Hindlimb muscle (tissue), 1 donor: Measurements from ENCODE around the gene SNTG2. TPM values are rescaled to one million over a fixed set of nuclear protein-coding genes. Genes with fewer than 3 reads are reported as not detected.
A peak's percentile ranks its signal among the peaks of the same experiment; 100 is the strongest.
"Not testable (repeated sequence)": the region's sequence is repeated elsewhere in the genome, so short reads cannot be mapped to it uniquely, and the experiment has no call there.

Experiments
- DNase-seq: peaks from one replicate; pipeline ENCODE4 v3.0.0-alpha.2; 2013
- polyA plus RNA-seq: library from polyadenylated mRNA; unstranded; fragments of 120-200 nt; gene quantifications from one replicate; pipeline ENCODE4 v1.2.1, GENCODE V29; 2013; ENCODE audit not compliant: insufficient read length

SNTG2 gene
- polyA plus RNA-seq, 1 donor, result not detected

DNA sequence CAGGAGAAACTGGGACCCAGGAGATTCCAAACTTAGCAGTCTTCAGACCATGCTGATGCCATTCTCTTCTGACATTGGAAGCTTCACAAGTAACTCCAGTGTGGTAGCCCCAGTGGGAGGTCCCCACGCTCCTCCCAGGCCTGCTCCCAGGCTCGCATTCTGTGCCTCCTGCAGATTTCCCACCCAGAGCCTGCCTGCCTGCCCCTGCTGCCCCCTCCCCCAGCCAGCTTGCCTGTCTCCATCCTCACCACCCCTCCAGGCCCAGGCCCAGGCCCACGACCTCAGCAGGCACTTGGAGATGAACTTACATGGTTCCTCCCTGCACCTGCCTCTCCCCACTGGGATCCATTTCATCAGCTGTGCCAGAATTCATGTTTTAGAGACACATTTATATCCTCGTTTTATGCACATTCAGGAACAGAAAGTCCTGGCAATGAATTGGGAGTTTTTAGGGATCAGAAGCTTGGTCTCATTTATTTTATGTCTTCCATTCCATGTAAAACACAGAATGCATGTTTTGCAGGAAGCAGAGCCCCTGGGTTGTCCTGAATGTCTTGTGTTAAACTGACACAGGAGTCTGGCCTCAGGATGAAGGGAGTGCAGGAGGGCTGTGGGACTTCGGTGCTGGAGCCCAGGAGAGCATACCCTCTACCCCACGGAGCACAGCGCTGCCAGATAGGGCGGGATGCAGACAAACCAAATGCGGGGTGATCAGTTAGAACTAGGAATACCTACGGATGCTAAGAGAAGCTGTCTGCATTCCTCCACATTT lies 150.5 kb downstream of the SNTG2 start:
- no peak for DNase-seq

DNA sequence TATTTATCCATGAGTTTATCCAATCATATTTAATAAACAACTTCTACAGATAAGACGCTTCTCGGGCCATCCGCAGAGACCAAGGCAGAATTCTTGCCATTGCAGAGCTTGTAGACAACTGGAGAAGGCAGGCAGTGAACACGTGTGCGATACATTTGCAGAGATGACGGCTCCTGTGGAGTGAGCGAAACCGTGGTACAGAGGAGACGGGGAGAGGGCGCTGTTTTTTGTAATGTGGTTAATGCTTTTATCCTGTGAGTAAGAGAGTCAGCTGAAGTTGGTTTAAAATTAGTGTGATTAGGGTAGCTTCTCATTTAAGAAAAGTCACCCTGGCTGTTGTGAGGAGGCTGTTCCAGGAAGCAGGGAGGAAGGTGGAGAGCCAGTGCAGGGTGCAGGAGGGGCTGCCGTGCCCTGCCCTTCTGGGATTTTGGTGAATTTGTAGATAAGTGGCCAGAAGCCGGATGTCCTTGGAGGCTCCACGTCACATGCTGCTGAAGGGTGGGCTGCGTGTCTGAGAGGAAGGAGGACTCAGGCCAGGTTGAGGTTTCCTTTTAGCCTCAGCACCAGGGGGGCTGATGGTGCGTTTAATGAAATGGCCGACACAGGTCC lies 151.4 kb downstream of the SNTG2 start:
- DNase-seq, result no peak

DNA sequence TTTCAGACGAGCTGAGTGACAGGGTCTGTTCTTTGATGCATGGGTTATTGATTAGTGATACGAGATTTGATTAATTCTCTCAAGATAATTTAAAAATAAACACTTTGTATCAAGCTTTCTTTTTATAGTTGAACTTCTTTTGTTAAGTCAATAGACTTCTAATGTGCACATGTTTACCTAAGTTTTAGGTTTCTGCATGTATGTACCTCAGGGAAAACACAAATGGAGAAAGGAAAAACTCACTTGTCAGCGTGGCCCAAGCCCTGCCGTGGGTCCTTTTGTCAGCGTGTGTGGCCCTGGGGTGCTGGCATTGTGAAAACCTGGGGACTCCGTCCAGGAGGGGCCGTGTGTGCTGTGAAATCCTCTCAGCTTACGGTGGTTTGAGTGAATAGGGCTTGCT lies 153.7 kb downstream of the SNTG2 start:
- no peak for DNase-seq

DNA sequence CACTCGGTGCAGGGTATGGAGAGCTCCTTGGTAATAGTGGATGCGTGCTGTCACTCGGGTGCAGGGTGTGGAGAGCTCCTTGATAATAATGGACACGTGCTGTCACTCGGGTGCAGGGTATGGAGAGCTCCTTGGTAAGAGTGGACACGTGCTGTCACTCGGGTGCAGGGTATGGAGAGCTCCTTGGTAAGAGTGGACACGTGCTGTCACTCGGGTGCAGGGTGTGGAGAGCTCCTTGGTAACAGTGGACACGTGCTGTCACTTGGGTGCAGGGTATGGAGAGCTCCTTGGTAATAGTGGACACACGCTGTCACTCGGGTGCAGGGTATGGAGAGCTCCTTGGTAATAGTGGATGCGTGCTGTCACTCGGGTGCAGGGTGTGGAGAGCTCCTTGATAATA lies 155.7 kb downstream of the SNTG2 start:
- DNase-seq, result not testable (repeated sequence)

DNA sequence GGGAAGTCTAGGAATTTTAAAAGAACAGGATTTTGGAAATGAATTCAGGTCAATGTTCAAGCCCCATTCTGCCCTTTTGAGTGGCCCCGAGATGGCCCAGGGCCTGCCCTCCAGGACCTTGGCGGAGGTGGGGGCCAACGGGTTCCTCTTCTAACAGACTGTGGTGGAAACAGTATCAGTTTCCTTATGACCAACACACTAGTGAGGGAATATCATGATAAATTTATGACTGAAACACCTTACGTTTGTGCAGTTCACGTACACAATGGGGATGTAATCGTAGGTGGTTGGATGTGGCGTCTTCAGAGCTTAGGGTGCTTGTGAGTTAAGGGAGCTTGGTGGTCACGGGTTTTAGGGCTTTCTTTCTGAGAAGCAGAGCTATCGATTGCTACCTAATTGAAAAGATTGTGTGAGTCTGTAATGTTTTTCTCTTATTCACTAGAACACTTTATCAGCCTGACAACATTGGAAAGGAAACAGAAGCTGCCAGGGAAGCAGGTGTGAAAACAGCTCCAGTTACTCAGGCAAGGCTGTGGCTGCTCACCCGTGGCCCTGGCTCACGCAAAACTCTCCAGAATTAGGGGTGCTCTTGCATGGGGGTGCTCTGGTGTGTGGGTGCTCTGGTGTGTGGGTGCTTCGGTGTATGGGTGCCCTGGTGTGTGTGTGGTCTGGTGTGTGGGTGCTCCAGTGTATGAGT lies 165.3 kb downstream of the SNTG2 start:
- DNase-seq, result no peak

DNA sequence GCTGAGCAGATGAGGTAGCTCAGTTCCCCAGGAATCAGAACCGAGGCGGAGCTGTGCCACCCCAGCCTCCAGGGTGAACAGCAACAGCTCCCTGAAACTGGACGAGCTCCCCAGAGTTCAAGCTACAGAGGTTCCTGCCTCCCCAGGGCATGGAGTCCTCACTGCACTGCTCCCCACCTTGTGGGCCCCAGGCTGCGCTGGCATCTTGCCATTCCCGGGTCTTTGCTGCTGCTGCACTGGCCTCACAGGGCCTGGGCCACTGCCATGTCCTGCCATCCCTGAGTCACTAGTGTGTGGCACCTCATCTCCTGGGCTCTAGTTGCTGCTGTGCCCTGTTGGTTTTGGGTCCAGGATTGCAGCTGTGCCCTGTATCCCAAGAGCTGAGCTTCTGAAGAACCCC lies 166.9 kb downstream of the SNTG2 start:
- no peak for DNase-seq

DNA sequence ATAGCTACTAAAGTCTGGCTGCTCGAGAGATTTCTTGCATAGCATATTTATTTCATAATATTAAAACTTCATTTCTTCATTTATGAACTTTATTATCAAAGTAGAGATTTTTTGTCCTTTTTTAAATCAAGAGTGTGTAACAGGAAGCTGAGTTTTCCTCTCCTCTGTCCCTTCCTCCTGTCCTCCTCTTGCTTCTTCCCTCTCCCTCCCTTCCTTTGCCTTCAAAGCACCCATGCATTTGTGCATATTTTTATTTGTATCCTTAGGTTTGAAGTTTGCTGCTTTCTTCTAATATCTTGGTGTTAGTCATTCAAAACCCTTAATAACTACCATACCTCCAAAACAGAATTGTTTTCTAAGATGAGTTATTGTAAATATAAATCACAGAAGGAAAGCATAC lies 174.6 kb downstream of the SNTG2 start:
- DNase-seq, result no peak

DNA sequence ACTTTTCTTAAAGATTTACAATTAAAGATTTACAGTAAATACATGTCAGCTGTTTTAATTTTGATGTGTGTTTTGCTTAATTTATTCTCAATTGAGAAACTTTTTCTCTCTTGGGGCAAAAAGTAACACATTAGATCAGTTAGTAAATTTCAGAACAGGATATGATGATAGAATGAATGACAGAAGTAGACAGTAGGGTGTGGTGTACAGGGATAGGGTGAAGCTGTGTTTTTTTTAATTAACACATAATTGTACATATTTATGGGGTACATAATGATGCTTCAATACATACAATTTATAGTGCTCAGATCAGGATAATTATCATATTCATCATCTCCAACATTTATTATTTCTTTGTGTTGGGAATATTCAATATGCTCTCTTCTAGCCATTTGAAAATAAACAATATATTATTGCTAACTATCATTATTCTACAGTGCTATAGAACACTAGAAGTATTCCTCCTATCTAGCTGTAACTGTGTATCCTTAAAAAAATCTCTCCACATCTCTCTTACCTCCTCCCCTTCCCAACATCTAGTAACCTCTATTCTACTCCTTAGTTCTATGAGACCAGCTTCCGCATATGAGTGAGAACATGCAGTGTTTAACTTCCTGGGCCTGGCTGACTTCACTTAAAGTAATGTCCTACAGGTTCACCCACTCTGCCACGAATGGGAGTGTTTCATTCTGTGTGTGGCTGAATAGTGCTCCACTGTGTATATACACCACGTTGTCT lies 175.2 kb downstream of the SNTG2 start:
- DNase-seq, result no peak

DNA sequence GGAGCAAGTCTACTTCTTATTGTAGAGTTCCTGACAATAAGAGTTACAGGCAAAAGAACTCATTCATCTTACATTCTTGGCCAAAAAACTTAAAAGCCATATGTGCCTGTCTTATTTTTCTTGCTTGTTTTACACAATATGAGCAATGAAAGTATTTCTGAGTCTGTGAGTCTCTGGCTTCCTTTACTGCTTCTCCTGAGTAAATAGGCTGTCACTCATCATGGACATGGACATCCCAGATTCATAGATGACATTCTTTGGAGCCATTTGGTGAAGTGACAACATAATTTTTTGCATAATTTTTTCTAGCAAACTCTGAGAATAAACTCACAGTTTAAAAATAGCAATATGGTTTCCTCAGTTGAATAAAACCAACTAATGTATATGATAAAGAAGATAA lies 179.3 kb downstream of the SNTG2 start:
- no peak for DNase-seq

DNA sequence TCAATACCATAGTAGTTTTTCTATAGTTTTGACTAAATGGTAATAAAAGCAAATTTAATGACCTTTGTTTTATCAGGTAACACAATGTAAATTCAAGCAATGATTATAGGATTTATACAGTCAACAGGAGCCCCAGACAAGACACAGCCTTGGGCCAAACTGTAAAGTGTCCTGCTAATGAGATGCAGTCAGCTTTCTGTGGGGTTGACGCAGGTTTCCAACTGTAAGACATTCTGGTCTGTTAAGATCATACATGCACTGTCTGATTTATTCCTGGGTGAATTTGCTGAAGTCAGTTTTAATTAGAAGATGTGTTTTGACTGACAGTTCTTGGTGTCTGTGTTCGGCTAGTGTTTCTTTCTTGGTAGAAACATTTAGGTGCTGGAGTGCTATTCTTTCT lies 180.3 kb downstream of the SNTG2 start:
- no peak for DNase-seq

DNA sequence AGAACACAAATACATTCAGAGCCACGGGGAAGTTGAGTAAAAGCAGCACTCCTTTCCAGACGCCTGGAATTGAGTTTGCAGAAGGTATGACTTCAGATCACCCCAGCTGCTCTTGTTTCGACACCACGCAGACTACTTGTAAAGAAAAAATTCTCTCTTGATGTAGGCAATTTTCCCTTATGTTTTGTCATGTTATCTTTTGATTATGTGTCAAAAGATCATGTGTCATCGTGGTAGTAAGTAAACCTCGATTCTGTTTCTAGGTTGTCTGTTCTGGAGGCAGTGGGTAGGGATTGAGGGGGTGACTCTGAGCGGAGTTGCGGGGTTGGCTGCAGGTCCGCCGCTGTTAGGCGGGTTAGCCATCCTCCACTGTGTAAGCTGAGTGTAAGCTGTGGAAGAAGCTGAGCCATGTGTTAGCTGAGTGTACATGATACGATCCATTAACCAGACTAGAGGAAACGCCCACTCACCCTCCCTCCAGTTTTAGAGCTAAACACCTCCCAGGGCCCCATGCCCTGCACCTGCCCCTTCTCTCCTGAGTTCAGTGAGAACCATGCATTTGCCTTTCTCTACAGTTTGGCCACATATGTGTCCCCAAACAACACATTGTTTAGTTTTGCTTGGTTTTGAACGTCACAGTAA lies 181.8 kb downstream of the SNTG2 start:
- DNase-seq, result no peak

DNA sequence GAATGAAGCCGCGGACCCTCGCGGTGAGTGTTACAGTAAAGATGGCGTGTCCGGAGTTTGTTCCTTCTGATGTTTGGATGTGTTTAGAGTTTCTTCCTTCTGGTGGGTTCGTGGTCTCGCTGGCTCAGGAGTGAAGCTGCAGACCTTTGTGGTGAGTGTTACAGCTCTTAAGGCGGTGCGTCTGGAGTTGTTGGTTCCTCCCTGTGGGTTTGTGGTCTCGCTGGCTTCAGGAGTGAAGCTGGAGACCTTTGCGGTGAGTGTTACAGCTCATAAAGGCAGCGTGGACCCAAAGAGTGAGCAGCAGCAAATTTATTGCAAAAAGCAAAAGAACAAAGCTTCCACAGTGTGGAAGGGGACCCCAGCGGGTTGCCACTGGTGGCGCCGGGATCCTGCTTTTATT lies 183.2 kb downstream of the SNTG2 start:
- DNase-seq, result not testable (repeated sequence)

DNA sequence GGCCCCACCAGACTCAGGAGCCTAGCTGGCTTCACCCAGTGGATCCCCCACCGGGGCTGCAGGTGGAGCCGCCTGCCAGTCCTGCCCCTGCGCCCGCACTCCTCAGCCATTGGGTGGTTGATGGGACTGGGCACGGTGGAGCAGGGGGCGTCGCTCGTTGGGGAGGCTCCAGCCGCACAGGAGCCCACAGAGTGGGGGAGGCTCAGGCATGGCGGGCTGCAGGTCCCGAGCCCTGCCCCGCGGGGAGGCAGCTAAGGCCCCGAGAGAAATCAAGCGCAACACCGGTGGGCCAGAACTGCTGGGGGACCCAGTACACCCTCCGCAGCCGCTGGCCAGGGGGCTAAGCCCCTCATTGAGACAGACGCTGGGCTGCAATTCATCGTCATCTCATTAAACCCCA lies 184.0 kb downstream of the SNTG2 start:
- no peak for DNase-seq

DNA sequence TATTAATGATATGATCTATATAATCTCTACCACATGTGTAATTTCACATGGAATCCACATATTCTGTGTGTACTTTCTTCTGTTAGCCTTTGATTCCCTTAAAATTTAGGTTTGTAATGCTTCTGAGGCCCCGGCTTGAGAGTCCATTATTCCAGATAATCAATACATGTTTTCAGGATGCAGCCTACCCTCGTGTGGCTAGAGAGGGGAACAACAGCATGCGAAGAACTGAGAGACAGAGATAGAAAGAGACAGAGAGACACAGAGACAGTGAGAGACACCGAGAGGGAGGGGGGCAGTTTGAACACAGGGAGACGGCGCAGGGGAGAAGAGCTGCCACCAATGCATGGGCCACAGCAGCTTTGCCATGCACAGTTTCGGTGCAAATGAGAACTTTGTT lies 185.4 kb downstream of the SNTG2 start:
- DNase-seq, result no peak

DNA sequence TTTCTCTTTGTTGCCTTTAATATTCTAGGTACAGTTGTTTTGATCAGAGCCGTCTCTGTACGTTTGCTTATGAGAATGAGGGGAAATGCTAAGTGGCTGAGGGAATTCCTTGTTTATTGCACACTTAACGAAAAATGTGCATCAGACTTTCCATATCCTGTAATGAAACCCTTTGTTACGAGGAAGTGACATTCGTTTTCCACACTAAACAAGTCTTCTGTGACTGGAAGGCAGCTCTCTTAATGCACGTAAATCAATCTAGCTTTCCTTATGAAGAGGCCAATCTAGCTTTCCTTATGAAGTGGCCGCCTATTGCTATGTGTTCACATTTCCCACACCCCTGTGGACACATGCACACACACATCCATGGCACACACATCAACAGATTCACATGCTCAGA lies 186.2 kb downstream of the SNTG2 start:
- peak; percentile 19 for DNase-seq

DNA sequence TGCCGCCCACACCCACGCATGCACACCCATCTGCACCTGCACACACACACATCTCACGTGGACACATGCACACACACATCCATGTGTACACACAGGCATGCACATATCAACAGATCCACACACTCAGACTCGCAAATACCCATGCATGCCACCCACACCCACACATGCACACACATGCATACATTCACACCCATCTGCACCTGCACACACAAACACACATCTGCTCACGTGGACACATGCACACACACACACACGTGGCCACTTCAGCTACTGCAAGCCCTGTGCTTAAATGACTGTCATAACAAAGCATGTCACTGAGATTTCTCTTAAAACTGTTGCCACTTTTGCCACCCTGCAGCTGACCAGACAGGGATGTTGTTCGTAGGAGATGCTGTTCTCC lies 186.6 kb downstream of the SNTG2 start:
- no peak for DNase-seq

DNA sequence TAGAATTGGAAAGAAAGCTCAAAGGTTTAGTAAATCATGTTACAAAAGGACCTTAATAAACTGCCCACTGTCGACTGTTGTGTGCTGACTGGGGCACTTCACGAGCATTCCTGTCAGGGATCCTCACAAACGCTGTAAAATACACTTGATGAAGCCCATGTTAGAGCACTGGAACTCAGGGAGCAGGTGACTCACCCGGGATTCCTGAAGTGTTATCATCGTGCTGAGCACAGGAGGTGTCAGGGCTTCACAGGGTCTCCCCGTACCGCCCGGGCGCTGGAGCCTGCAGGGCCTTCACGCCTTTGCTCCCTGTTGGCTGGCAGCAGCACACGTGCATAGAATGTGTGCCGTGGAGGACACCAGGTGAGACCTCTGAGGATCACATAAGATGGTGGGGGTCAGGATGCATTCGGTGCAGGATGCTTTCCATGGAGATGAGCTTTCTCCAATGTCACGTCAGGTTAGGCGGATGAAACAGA lies 187.3 kb downstream of the SNTG2 start:
- DNase-seq, result no peak

DNA sequence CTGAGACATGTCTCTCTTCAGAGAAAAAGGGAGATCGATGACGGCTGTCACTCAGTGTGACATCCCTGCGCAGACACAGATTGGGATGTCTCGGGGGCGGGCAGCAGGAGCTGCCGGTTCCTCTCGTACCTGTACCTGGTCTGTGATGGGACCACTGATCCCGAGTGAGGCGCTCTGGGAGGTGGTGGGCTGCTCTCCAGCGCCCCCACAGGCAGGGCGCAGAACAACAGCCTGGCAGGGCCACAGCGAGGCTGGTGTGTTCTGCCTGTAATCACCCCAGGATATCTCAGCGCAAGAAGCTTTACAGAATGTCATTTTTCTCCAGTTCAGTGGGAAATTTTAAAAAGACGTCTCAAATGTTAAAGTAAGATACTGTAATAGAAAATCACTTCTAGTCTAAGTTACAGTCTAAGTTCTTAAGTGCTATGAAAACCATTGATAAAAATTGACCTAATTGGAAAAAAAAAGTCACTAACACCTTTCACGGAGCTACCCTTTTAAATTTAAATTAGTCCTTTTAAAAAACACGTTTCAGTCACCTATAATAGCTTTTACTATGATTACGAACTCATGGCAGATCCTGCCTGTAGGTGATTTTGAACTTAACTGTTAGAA lies 189.8 kb downstream of the SNTG2 start:
- DNase-seq, result no peak

DNA sequence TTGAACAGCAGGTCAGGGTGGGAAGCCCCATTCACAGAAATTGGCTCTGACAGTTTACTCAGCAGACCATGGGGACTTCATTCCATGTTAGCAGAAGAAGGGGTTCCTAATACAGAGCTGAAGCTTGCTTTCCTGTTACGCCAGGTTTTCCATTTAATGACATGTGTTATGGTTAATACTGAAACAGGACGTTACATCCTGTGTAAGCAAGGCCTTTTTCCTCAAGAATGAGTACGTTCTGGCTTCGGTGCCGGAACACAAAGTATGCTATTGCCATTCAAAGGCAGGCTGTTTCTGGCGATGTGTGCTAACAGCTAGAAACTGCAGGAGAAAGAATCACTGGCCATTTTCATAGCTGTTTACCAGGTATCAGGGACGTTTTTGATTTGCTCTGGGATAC lies 190.4 kb downstream of the SNTG2 start:
- DNase-seq, result no peak

DNA sequence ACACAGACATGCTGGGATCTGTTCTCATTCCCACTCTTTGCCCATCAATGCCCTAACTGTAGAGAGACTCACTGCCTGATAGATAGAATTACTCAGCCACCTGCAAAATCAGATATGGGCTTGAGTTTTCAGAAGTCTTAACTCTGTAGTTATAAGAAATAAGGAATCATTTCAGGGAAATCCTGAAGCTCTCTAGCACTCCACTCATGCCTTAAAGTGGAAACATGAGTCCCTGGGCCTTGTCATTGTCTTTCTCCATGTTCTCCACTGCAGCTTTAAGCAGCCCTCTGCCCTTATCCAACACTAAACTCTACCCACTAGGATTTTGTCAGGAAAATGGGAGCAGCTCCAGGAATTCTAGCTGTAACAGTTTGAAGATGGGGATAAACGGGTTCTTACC lies 192.5 kb downstream of the SNTG2 start:
- no peak for DNase-seq

DNA sequence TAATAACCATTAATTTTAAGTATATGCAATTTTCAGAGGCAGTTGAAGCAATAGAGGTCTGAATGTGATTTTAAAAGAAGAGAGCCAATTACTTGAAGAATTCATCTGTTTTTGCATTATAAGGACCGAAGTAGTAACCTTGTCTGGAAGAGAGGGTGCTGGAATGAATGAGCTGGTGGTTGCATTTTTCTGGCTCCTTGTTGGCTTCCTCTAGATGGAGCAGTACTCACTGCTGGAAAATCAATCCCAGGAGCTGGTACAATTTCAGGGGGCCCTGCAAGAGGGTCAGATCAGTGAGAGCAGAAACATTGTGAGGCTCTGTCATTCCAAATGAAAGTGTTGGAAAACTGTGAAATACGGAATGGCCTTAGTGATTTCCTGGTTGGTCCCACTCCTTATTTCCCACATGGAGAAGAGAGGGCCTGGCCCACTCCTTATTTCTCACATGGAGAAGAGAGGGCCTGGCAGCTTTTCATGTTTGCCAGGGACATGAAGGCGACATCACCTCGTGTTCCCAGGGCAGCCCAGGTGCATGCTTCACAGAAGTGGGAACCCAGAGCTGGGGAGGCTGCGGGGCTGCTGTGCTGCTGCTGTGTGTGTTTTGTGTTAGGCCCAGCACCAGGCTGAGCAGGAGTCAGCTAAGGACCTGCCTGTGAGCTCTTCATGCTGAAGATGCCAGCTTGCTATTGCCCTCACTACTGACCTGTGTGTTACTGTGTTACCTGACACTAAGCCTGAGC lies 197.4 kb downstream of the SNTG2 start:
- no peak for DNase-seq
